ENCODE data around the gene FMO2. TPM values are rescaled to one million over a fixed set of nuclear protein-coding genes. Genes with fewer than 3 reads are reported as not detected.

Gene FMO2
- total and polyA plus RNA-seq, 2 experiments from 2014 or later: not detected

- Histone ChIP-seq H3K27ac (no peak overlapping the region), H3K4me1 (ENCODE audit: low read depth) (no peaks in the 10 kb centered on the region), H3K4me3 (no peak overlapping the region), H3K9me3 (ENCODE audit: low read depth) (no peaks in the 10 kb centered on the region), H3K27me3 (peaks cover 31% of the 10 kb centered on the region), H3K36me3 (no peaks in the 10 kb centered on the region)
- DNase-seq (ENCODE audit: low read depth in 1 of 2, low spot score in 1 of 2): no peak
- TF ChIP-seq CTCF (IDR thresholded peaks at IDR 0.05; ENCODE audit: low read depth, low read length): no peak
Observed at GRCh38 chr1:171252482-171252881, 67.4 kb downstream of the FMO2 start.

- no peaks in the 10 kb centered on the region for H3K9me3 ChIP-seq (ENCODE audit: low read depth)
- no peaks in the 10 kb centered on the region for H3K4me1 ChIP-seq (ENCODE audit: low read depth)
- no peak for TF ChIP-seq CTCF (IDR thresholded peaks at IDR 0.05; ENCODE audit: low read depth, low read length)
- H3K4me3 ChIP-seq: no peak overlapping the region
- DNase-seq (ENCODE audit: low read depth in 1 of 2, low spot score in 1 of 2): no peak
- H3K36me3 ChIP-seq: no peaks in the 10 kb centered on the region
- H3K27ac ChIP-seq: no peak overlapping the region
- H3K27me3 ChIP-seq: peaks cover 17% of the 10 kb centered on the region
Observed at GRCh38 chr1:171254859-171255258, 69.8 kb downstream of the FMO2 start.

- H3K4me3 ChIP-seq: no peak overlapping the region
- no peaks in the 10 kb centered on the region for H3K36me3 ChIP-seq
- H3K9me3 ChIP-seq (ENCODE audit: low read depth): no peaks in the 10 kb centered on the region
- DNase-seq (ENCODE audit: low read depth in 1 of 2, low spot score in 1 of 2): peak in 1 of 2 donors; percentile 60
- no peak overlapping the region for H3K27ac ChIP-seq
- TF ChIP-seq CTCF (IDR thresholded peaks at IDR 0.05; ENCODE audit: low read depth, low read length): no peak
- no peaks in the 10 kb centered on the region for H3K4me1 ChIP-seq (ENCODE audit: low read depth)
- no peaks in the 10 kb centered on the region for H3K27me3 ChIP-seq
Observed at GRCh38 chr1:171256940-171257606, 72.0 kb downstream of the FMO2 start.

- no peaks in the 10 kb centered on the region for H3K9me3 ChIP-seq (ENCODE audit: low read depth)
- no peaks in the 10 kb centered on the region for H3K27me3 ChIP-seq
- H3K36me3 ChIP-seq: no peaks in the 10 kb centered on the region
- peak in 1 of 2 donors; percentile 37 for DNase-seq (ENCODE audit: low read depth in 1 of 2, low spot score in 1 of 2)
- no peak for TF ChIP-seq CTCF (IDR thresholded peaks at IDR 0.05; ENCODE audit: low read depth, low read length)
- H3K4me3 ChIP-seq: no peak overlapping the region
- no peaks in the 10 kb centered on the region for H3K4me1 ChIP-seq (ENCODE audit: low read depth)
- no peak overlapping the region for H3K27ac ChIP-seq
Observed at GRCh38 chr1:171257607-171258076, 72.5 kb downstream of the FMO2 start.

- Histone ChIP-seq H3K27me3 (no peaks in the 10 kb centered on the region), H3K9me3 (ENCODE audit: low read depth) (no peaks in the 10 kb centered on the region), H3K4me1 (ENCODE audit: low read depth) (no peaks in the 10 kb centered on the region), H3K36me3 (no peaks in the 10 kb centered on the region), H3K4me3 (no peak overlapping the region), H3K27ac (no peak overlapping the region)
- TF ChIP-seq CTCF (IDR thresholded peaks at IDR 0.05; ENCODE audit: low read depth, low read length): no peak
- DNase-seq (ENCODE audit: low read depth in 1 of 2, low spot score in 1 of 2): no peak
Observed at GRCh38 chr1:171258429-171258828, 73.3 kb downstream of the FMO2 start.
